SK-N-SH treated with all-trans-retinoic acid at 6 μM for 48 hours (cell line): ENCODE measurements around the gene GPC3.

ENCODE experiments used
- ATAC-seq: fragments of 200-7000 bp; cut with Tn5 transposase; 3 replicates; pipeline ENCODE4 v1.9.1; 2020; ENCODE audit warnings: mild to moderate bottlenecking, moderate library complexity
- ARNTL ChIP-seq: fragments of 450-650 bp; formaldehyde crosslinking; IDR thresholded peaks from 2 replicates; pipeline ENCODE4 v1.5.0; 2020; ENCODE audit warnings: low read depth, mild to moderate bottlenecking, moderate library complexity, borderline replicate concordance
- BACH2 ChIP-seq: fragments of 250-450 bp; sonication (Bioruptor Pico); IDR thresholded peaks from 2 replicates; pipeline ENCODE4 v1.9.0; 2021; ENCODE audit warnings: mild to moderate bottlenecking, borderline replicate concordance
- CSDC2 ChIP-seq: fragments of 250-450 bp; sonication (Bioruptor Pico); IDR thresholded peaks from 2 replicates; pipeline ENCODE4 v1.5.0; 2020; ENCODE audit warnings: mild to moderate bottlenecking, moderate library complexity
- ESRRG ChIP-seq: fragments of 250-450 bp; sonication (Bioruptor Pico); IDR thresholded peaks from 2 replicates; pipeline ENCODE4 v1.6.1; 2021; ENCODE audit warnings: mild to moderate bottlenecking
- GLIS3 ChIP-seq: fragments of 250-450 bp; sonication (Bioruptor Pico); IDR thresholded peaks from 2 replicates; pipeline ENCODE4 v1.5.0; 2020; ENCODE audit warnings: mild to moderate bottlenecking, moderate library complexity
- ISL1 ChIP-seq: fragments of 250-450 bp; sonication (Bioruptor Pico); IDR thresholded peaks from 2 replicates; pipeline ENCODE4 v2.1.2; 2022; ENCODE audit warnings: mild to moderate bottlenecking, moderate library complexity
- OSR1 ChIP-seq: fragments of 250-450 bp; sonication (Bioruptor Pico); IDR thresholded peaks from 2 replicates; pipeline ENCODE4 v1.8.0; 2022; ENCODE audit warnings: moderate library complexity, mild to moderate bottlenecking, inconsistent platforms
- POU6F1 ChIP-seq: fragments of 250-450 bp; sonication (Bioruptor Pico); IDR thresholded peaks from 2 replicates; pipeline ENCODE4 v1.8.0; 2021; ENCODE audit warnings: low read depth, mild to moderate bottlenecking, moderate library complexity, borderline replicate concordance
- PPARA ChIP-seq: fragments of 250-450 bp; sonication (Bioruptor Pico); IDR thresholded peaks from 2 replicates; pipeline ENCODE4 v1.5.0; 2020; ENCODE audit warnings: mild to moderate bottlenecking, borderline replicate concordance
- RARB ChIP-seq: fragments of 250-450 bp; sonication (Bioruptor Pico); IDR thresholded peaks from 2 replicates; pipeline ENCODE4 v1.8.0; 2021; ENCODE audit warnings: mild to moderate bottlenecking, moderate library complexity
- TCF4 ChIP-seq: fragments of 250-450 bp; sonication (Bioruptor Pico); IDR thresholded peaks from 2 replicates; pipeline ENCODE4 v1.8.0; 2021; ENCODE audit warnings: mild to moderate bottlenecking, moderate library complexity, borderline replicate concordance
- TOX ChIP-seq: fragments of 250-450 bp; sonication (Bioruptor Pico); IDR thresholded peaks from 2 replicates; pipeline ENCODE4 v1.8.0; 2021; ENCODE audit warnings: mild to moderate bottlenecking, moderate library complexity, borderline replicate concordance
- ZNF70 ChIP-seq: fragments of 450-650 bp; formaldehyde crosslinking; IDR thresholded peaks from 2 replicates; pipeline ENCODE4 v1.5.0; 2020; ENCODE audit warnings: mild to moderate bottlenecking, moderate library complexity
- TF ChIP-seq, protein P1 (sequence below): fragments of 250-450 bp; sonication (Bioruptor Pico); IDR thresholded peaks from 2 replicates; pipeline ENCODE4 v1.8.0; 2020; ENCODE audit warnings: mild to moderate bottlenecking, moderate library complexity, borderline replicate concordance

The GPC3 gene

GRCh38 chrX:133563705-133564104, 421.7 kb downstream of the GPC3 start (continued):
- TF ChIP-seq, protein P1, sequence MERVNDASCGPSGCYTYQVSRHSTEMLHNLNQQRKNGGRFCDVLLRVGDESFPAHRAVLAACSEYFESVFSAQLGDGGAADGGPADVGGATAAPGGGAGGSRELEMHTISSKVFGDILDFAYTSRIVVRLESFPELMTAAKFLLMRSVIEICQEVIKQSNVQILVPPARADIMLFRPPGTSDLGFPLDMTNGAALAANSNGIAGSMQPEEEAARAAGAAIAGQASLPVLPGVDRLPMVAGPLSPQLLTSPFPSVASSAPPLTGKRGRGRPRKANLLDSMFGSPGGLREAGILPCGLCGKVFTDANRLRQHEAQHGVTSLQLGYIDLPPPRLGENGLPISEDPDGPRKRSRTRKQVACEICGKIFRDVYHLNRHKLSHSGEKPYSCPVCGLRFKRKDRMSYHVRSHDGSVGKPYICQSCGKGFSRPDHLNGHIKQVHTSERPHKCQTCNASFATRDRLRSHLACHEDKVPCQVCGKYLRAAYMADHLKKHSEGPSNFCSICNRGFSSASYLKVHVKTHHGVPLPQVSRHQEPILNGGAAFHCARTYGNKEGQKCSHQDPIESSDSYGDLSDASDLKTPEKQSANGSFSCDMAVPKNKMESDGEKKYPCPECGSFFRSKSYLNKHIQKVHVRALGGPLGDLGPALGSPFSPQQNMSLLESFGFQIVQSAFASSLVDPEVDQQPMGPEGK: no peak
- TF ChIP-seq, all 23 proteins: peak for 0

- ATAC-seq: no peak
- TF ChIP-seq OSR1 (CRISPR knock-in tag): no peak
- no peak for TF ChIP-seq TCF4 (CRISPR knock-in tag)
- no peak for TF ChIP-seq ISL1 (CRISPR knock-in tag)
Observed at GRCh38 chrX:133561251-133561650, 424.1 kb downstream of the GPC3 start.

GRCh38 chrX:133559909-133560308, 425.5 kb downstream of the GPC3 start:
- TF ChIP-seq ARNTL (CRISPR knock-in tag) (no peak), POU6F1 (CRISPR knock-in tag) (no peak)
- ATAC-seq: no peak

DNA sequence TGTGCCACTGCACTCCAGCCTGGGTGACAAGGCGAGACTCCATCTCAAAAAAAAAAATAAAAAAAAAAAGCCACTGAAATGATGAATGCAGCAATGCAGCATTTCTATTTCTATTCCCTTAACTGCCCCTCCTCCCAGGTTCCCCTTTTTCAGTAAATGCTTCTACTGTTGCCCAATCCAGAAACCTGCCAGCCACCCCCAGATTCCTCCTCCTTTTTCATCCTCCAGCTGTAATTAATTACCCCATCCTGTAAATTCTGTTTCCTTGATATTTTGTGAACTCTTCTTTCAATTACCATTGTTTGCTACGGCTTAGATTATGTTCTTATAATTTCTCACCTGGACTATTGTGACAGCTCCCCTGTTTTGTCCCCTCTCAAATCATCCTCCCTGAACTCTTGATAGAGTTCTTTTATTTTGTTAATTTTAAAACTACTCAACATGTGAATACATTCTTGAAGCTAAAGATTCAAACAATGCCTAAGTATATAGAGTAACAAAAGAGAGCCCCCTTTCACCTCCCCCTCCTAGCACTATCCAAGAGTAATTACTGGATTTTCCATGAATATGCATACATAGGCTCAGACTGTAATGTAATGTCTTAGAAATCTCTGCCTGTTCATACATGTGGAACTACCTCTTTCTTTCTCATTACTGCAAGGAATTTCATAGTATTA, 429.5 kb downstream of the GPC3 start:
- no peak for TF ChIP-seq BACH2 (CRISPR knock-in tag)
- no peak for TF ChIP-seq POU6F1 (CRISPR knock-in tag)
- no peak for ATAC-seq

DNA sequence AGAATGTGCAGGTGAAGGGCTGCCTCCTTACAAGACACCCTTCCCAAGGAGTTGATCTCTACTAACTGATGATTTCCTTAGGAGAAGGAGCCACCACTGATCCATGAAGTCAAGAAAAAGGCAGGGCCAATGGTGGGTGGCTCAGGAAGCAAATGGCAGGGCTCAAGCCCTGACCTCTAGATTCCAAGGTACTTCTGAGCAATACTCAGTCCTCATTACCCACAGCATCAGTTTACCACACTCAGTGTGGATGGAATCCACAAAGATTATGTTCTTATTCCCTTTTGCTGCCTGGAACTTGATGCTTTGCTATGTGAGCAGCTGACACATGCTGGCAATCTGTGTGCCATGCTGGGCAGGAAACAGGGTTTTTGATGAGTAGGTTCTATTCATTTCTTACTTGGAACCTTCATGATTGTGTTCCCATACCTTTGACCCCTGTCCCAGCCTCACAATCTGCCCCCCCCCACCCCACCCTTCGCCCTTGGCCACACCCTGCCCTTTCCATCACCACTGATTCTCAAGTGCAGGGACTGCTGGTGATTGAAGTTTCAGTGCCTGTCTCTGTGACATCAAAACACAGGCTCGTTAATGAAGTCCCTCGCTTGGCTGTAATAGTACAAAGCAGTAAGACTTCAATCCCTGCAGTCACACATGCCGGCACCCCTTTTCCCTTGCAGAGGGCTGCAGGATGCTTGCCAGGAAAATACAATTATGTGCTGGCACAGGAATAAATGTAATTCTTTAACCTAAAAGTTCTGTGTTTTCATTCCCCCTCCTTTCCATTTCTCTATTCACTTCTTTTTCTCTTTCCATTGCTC, 434.5 kb downstream of the GPC3 start:
- TF ChIP-seq OSR1 (CRISPR knock-in tag) (no peak), TOX (CRISPR knock-in tag) (no peak), RARB (CRISPR knock-in tag) (no peak), ARNTL (CRISPR knock-in tag) (no peak), BACH2 (CRISPR knock-in tag) (no peak), POU6F1 (CRISPR knock-in tag) (no peak), CSDC2 (CRISPR knock-in tag) (no peak), PPARA (no peak), GLIS3 (CRISPR knock-in tag) (no peak), ESRRG (CRISPR knock-in tag) (no peak), ZNF70 (CRISPR knock-in tag) (no peak)
- TF ChIP-seq, protein P1: no peak
- ATAC-seq: no peak
